ENCODE data around the gene LHX1.

DNA sequence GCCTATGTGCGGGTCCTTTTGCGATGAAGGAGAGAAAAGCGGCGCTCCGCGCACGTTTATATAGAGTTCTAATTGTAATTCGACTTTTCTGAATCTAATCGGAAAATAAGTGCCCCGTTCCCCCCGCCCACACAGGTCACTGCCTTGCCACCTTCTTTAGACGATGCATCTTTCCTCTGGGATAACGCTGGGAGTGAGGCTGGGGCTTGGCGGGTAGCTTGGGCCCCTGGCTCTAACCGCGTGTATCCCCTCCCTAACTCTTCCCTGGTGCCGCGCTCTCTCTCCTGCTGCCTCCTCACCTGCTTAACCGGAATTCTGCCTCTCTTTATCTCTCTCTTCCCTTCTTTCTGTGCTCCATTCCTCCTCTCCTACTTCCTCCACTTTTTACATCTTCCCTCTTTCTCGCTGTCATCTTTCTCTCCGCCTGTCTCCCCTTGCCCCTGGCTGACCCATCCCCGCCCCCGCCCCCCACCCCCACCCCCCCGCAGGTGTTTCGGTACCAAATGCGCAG lies 2.6 kb downstream of the LHX1 start:
- no peak for TF ChIP-seq EP400 (IDR thresholded peaks at IDR 0.05)
- TF ChIP-seq CC2D1A (IDR thresholded peaks at IDR 0.05): no peak
- TF ChIP-seq, protein P1, sequence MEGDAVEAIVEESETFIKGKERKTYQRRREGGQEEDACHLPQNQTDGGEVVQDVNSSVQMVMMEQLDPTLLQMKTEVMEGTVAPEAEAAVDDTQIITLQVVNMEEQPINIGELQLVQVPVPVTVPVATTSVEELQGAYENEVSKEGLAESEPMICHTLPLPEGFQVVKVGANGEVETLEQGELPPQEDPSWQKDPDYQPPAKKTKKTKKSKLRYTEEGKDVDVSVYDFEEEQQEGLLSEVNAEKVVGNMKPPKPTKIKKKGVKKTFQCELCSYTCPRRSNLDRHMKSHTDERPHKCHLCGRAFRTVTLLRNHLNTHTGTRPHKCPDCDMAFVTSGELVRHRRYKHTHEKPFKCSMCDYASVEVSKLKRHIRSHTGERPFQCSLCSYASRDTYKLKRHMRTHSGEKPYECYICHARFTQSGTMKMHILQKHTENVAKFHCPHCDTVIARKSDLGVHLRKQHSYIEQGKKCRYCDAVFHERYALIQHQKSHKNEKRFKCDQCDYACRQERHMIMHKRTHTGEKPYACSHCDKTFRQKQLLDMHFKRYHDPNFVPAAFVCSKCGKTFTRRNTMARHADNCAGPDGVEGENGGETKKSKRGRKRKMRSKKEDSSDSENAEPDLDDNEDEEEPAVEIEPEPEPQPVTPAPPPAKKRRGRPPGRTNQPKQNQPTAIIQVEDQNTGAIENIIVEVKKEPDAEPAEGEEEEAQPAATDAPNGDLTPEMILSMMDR (IDR thresholded peaks at IDR 0.05 in 2 of 3, conservative IDR thresholded peaks at IDR 0.05 in 1 of 3; ENCODE audit: insufficient read depth in 2 of 3, low read depth in 1 of 3, low read length in 3 of 3): no peak
- no peak for TF ChIP-seq SP2 (IDR thresholded peaks at IDR 0.05; ENCODE audit: extremely low read depth, low read depth, low read length, poor library complexity, severe bottlenecking)
- TF ChIP-seq TEAD4 (IDR thresholded peaks at IDR 0.05; ENCODE audit: low read length): no peak
- no peak for TF ChIP-seq TEAD4 (CRISPR knock-in tag; IDR thresholded peaks at IDR 0.05; ENCODE audit: borderline replicate concordance)
- no peak for TF ChIP-seq POLR2AphosphoS5 (IDR thresholded peaks at IDR 0.05; ENCODE audit: control insufficient read depth, insufficient read depth, low read depth, low read length)
- no peak for TF ChIP-seq BRD9 (IDR thresholded peaks at IDR 0.05; ENCODE audit: low read depth, partially characterized antibody)
- TF ChIP-seq ZFP36 (IDR thresholded peaks at IDR 0.05; ENCODE audit: low read depth, low read length, partially characterized antibody): no peak
- no peak for TF ChIP-seq ZSCAN29 (IDR thresholded peaks at IDR 0.05)
- TF ChIP-seq ZNF274 (IDR thresholded peaks at IDR 0.05; ENCODE audit: borderline replicate concordance, low read depth, low read length): no peak
- TF ChIP-seq ZNF444 (CRISPR knock-in tag; IDR thresholded peaks at IDR 0.05): no peak
- TF ChIP-seq SMARCA4 (IDR thresholded peaks at IDR 0.05): no peak
- TF ChIP-seq, protein P2, sequence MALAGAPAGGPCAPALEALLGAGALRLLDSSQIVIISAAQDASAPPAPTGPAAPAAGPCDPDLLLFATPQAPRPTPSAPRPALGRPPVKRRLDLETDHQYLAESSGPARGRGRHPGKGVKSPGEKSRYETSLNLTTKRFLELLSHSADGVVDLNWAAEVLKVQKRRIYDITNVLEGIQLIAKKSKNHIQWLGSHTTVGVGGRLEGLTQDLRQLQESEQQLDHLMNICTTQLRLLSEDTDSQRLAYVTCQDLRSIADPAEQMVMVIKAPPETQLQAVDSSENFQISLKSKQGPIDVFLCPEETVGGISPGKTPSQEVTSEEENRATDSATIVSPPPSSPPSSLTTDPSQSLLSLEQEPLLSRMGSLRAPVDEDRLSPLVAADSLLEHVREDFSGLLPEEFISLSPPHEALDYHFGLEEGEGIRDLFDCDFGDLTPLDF (CRISPR knock-in tag; IDR thresholded peaks at IDR 0.05): no peak
